GM19455 (cell line): ENCODE data around the gene ADAM8.
A peak's percentile ranks its signal among the peaks of the same experiment; 100 is the strongest.

Experiments used
- ATAC-seq: cut with Tn5 transposase; IDR thresholded peaks from one replicate; pipeline ENCODE4 v1.9.1; 2021; ENCODE audit not compliant: unreplicated experiment

ADAM8 gene

DNA sequence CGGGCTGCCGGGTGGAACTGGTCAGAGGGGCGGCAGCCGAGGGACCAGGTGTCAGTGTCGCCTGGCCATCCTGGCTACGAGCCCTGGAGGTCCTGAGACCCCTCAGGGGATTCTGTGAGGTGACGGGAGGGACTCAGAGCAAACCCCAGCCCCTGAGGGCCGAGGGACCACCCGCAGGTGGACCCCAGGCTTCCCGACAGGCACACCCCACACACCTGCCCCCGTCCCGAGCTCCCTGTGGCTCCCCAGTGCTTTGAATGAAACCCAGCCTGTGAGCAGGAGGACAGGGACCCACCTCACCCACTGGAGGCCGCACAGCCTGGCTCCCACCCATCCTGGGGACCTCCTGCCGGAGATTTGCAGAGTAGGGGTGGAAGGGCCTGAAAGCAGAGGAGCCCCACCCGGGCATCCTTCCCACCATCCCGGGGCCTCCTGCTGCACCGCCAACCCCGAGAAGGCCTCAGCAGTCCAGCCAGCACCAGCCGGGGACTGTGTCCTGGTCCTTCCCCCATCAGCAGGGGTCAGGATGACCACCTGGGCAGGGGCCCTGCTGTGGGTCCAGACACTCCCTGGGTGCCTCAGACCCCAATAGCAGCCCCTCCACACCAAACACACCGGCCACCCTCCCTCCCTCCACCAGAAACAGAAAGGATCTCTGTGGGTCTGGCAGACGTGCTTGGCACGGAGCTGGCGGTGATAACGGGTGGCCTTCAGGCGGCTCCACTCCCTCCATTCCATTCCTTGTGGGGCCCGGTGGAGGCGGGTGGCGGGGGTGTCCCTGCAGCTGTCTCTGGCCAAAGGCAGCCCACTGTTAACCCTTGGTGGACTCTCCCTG is 25.1 kb downstream of the ADAM8 start:
- no peak for ATAC-seq

- ATAC-seq: no peak
Observed at GRCh38 chr10:133249975-133250754, 26.5 kb downstream of the ADAM8 start.

- no peak for ATAC-seq
Observed at GRCh38 chr10:133249094-133249780, 27.4 kb downstream of the ADAM8 start.

DNA sequence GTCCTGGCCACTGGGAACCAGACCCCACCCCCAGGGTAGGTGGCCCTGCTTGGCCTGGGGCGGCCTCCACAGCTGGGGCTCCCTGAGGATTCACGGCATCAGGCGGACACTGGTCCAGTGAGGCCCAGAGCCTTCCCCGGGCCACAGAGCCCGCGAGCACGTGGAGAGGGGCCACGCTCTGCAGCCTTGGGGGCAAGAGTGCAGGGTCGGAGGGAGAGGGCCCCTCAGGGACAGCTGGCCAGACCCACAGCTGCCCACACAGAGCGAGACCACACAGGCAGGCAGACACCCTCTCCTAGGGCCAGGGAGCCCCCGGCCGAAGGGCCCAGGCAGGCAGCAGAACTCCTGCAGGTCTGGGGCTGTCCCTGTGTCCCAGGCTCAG is 28.3 kb downstream of the ADAM8 start:
- no peak for ATAC-seq

- ATAC-seq: no peak
Observed at GRCh38 chr10:133247681-133248333, 28.9 kb downstream of the ADAM8 start.

DNA sequence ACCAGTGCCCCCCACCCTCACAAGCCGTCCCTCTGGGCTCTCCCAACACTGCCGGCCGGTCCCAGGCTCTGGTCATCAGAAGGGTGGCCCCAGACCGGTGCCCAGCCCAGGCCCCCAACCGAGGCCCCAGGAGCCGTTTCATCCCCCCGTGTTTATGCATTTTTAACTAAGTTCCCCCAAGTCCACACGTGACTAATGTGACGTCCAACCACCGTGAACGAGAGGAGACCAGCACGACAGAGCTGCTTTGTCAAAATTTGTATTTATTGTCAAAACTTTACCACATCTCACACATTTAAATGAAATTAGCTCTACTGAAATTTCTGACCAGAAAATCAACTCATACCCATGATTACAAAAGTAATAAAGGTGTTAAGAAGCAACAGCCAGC is 30.4 kb downstream of the ADAM8 start:
- ATAC-seq: no peak

- no peak for ATAC-seq
Observed at GRCh38 chr10:133245439-133246235, 31.0 kb downstream of the ADAM8 start.

- ATAC-seq: no peak
Observed at GRCh38 chr10:133243593-133243992, 33.1 kb downstream of the ADAM8 start.

GRCh38 chr10:133242611-133243356 is 33.9 kb downstream of the ADAM8 start:
- ATAC-seq: no peak

DNA sequence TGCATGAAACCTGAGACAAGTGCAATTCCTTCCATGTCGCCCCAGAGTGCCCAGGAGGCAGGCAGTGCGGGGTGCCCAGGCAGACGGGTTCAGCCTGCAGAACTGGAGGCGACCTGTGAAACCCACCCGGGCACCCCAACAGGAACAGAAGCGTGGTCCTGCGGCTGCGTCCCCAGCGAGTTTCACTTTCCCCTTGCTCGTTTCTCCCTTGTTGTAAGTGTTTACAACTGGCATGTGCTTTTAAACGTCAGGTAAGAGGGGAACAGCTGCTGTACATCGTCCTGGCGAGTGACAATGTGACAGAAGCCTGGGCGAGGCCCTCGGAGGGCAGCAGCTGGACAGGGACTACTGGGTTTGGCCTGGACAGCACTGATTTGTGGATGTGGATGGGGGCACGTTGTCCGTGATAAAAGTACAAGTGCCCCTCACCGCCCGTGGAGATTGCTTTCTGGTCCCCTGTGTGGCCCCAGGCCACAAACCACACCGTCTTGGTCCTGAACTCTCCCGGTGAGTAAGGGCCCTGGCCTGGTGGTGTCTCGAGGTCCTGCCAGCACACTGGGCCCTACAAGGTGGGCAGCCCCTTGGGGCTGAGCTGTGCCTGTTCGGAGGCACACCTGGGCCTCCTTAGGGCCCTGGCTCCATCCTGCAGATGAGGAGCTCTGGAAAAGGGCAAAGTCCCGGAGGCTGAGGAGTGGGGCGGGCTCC is 35.0 kb downstream of the ADAM8 start:
- ATAC-seq: peak; percentile 72

DNA sequence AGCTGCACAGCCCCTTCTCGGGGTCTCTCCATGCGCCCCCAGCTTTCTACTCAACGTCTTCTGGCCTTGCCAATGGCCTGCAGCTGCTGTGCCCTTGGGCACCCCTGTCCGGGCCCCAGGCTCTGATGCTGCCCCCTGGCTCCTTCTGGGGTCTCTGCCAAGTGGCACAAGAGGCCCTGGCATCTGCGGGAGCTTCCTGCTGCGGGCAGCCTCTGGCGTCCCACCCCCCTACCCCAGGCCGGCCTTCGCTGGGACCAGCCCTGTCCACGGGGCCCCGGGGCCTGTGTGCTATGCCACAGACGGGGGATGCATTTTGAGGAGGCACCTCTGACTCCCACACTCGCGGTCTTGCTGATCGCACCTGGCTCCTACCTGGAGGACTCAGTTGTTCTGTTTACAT is 36.7 kb downstream of the ADAM8 start:
- no peak for ATAC-seq

GRCh38 chr10:133238466-133238804 is 38.2 kb downstream of the ADAM8 start:
- ATAC-seq: no peak

GRCh38 chr10:133237588-133238465 is 38.8 kb downstream of the ADAM8 start, which contains the start of gene VENTX:
TSS of gene VENTX (plus strand) at chr10:133237855. CDS start at chr10:133237915, 60 bp downstream.
- no peak for ATAC-seq

DNA sequence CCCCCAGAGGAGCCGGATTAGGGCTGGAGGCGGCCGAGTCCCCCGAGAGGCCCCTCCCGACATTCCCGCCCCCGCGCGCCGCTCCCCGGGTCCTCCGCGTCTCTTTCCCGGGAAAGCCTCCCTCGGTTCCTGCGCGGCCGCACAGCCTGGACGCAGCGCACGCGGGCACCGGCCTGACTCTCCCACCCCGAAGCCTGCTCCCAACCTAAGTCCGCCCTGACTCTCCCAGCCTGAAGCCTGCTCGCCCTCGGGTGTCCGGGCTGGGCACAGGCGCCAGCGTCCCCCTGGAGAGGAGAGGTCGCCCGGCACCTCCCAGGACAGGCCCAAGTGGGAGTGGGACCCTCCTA is 39.5 kb downstream of the ADAM8 start:
- ATAC-seq: no peak

DNA sequence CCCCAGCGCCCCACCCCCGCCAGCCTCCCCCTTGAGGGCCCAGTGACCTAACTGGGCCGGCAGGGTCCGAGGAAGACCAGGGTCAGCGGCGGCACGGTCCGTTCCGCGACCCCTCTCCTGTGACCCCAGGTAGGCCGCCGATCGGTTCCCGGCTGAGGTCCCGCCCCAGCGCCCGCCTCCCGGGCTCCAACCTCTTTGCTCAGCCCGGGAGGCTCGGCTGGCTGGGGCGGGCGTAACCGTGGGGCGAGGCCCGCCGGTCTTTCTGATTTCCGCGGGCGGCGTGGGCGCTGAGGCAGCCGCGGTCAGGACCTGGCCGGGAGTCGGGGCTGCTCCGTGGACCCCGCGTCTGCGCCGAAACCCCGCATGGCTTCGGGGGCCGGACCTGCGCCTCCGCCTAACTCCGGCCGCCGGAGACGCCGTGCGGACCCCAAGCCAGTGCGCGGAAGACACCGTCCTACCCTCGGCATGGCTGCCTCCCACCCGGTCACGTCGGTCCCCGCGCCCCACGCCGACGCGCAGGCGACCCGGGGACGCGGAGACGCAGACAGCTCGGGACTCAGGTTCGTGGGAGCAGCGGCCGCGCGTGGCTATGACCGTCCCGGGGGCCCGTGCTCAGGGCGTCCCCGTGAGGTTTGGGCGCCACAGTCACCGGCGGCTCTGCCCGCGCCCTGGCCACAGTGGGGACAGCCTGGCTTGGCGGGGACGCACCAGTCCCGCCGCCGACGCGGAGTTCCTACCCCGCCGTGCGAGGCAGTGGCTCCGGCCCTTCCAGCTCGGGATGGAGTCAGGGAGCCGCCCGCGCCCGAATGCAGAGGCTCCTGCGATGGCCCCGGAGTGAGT is 40.0 kb downstream of the ADAM8 start:
- no peak for ATAC-seq

DNA sequence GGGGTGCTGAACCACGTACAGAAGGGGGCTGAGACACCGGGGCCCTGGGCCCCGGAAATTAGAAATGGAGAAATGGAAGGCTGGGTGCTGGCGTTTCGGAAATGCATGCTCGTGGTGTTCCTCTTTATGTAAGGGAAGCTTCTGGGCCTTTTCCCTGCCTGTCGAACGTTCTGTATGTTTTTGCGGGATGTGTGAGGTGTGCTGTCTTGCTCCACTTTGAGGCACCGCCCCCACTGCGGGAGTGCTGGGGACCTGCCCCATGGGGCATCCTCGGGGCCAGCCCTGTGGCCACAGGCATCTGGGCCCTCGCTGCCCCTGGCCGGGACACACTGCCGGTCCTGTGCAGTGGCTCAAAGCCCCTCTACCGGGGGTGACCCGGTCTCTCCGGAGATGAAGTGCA is 40.7 kb downstream of the ADAM8 start:
- no peak for ATAC-seq

- no peak for ATAC-seq
Observed at GRCh38 chr10:133235265-133235855, 41.3 kb downstream of the ADAM8 start.
